Measurements from ENCODE around the gene HIVEP3.

DNA sequence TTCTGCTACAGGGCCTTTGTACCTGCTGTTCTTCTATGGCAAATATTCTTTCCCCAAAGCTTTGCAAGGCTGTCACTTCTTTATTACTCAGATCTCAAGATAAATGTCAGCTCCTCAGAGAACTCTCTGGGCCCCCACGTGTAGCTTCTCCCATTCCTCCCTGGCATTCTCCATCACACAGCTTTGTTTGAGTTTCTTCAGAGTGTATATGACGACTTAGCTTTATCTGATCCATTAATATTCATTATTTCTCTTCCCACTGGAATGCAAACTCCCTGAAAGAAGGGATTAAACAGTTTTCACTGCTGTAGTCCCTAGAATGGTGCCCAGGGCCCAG is 259.6 kb downstream of the HIVEP3 start:
- TF ChIP-seq, protein P1, sequence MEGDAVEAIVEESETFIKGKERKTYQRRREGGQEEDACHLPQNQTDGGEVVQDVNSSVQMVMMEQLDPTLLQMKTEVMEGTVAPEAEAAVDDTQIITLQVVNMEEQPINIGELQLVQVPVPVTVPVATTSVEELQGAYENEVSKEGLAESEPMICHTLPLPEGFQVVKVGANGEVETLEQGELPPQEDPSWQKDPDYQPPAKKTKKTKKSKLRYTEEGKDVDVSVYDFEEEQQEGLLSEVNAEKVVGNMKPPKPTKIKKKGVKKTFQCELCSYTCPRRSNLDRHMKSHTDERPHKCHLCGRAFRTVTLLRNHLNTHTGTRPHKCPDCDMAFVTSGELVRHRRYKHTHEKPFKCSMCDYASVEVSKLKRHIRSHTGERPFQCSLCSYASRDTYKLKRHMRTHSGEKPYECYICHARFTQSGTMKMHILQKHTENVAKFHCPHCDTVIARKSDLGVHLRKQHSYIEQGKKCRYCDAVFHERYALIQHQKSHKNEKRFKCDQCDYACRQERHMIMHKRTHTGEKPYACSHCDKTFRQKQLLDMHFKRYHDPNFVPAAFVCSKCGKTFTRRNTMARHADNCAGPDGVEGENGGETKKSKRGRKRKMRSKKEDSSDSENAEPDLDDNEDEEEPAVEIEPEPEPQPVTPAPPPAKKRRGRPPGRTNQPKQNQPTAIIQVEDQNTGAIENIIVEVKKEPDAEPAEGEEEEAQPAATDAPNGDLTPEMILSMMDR (IDR thresholded peaks at IDR 0.05), result no peak
- no peak for TF ChIP-seq POLR2A (IDR thresholded peaks at IDR 0.05)

All from esophagus squamous epithelium (tissue), 4 donors.